Adrenal gland (tissue), 5 donors: ENCODE data around the gene THAP2.
"Not testable (repeated sequence)": the region's sequence is repeated elsewhere in the genome, so short reads cannot be mapped to it uniquely, and the experiment has no call there.

ENCODE experiments used
- POLR2A ChIP-seq, 2 donors: fragments of 450-650 bp; IDR thresholded peaks; one replicate each; pipeline ENCODE4 v1.6.1; 2017; ENCODE audit warnings: antibody characterized with exemption in 2 of 2, mild to moderate bottlenecking in 2 of 2, moderate library complexity in 1 of 2
- TF ChIP-seq, protein P1 (sequence below), 6 experiments: fragments of 450-650 bp in 4 of 6; fragments of 200-600 bp in 2 of 6; sonication (generic) in 1 of 6; IDR thresholded peaks; 1 replicate in 5 of 6; 2 replicates in 1 of 6; pipeline versions ENCODE4 v1.5.1 to v1.8.0; 2016 to 2021; ENCODE audit warnings: antibody characterized with exemption in 6 of 6, mild to moderate bottlenecking in 2 of 6, moderate library complexity in 1 of 6
- donor health status: DM: no; HTN: no; CAD: no.

DNA sequence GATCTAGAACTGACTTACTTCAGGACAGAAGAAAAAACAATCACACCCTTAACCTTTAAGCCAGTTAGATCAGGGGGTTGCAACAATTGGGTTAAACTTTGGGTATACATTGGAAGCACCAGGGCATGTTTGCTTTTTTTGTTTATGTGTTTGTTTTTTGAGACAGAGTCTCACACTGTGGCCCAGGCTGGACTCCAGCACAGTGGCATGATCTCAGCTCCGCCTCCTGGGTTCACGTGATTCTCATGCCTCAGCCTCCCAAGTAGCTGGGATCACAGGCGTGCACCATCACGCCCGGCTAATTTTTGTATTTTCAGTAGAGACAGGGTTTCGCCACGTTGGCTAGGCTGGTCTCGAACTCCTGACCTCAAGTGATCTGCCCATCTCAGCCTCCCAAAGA is 38.1 kb downstream of the THAP2 start:
- TF ChIP-seq, protein P1, sequence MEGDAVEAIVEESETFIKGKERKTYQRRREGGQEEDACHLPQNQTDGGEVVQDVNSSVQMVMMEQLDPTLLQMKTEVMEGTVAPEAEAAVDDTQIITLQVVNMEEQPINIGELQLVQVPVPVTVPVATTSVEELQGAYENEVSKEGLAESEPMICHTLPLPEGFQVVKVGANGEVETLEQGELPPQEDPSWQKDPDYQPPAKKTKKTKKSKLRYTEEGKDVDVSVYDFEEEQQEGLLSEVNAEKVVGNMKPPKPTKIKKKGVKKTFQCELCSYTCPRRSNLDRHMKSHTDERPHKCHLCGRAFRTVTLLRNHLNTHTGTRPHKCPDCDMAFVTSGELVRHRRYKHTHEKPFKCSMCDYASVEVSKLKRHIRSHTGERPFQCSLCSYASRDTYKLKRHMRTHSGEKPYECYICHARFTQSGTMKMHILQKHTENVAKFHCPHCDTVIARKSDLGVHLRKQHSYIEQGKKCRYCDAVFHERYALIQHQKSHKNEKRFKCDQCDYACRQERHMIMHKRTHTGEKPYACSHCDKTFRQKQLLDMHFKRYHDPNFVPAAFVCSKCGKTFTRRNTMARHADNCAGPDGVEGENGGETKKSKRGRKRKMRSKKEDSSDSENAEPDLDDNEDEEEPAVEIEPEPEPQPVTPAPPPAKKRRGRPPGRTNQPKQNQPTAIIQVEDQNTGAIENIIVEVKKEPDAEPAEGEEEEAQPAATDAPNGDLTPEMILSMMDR (IDR thresholded peaks at IDR 0.05): not testable (repeated sequence)
- not testable (repeated sequence) for TF ChIP-seq POLR2A (IDR thresholded peaks at IDR 0.05)
